Loucy (cell line): ENCODE results near the gene SNX8.

ENCODE experiments used
- EZH2phosphoT487 ChIP-seq: fragments of 200-600 bp; IDR thresholded peaks from 2 replicates; pipeline ENCODE4 v1.6.1; 2018; ENCODE audit warnings: antibody characterized with exemption, mild to moderate bottlenecking, moderate library complexity, borderline replicate concordance
- TF ChIP-seq, protein P1 (sequence below): fragments of 200-600 bp; sonication (generic); conservative IDR thresholded peaks from 2 replicates; pipeline ENCODE4 v1.5.1; 2014; ENCODE audit warnings: mild to moderate bottlenecking, antibody characterized with exemption, low read length

DNA sequence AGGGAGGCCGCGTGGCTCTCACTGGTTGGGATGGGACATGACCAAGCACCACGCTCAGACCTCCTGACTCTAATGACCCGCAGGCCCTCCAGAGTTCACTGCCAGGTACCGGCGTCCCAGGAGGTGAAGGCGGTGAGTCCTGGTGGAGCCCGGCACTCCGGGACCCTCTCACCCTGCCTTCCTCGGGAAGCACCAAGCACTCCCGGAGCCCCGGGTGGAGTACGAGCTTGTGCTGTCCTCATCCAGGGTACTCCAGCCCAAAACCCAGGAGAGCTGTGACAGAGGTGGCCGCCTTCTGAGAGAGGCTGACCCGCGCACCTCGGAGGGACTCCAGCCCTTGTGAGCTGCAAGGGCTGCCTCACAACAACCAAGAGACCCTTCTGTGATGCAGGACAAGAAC is 90.9 kb downstream of the SNX8 start:
- TF ChIP-seq, protein P1, sequence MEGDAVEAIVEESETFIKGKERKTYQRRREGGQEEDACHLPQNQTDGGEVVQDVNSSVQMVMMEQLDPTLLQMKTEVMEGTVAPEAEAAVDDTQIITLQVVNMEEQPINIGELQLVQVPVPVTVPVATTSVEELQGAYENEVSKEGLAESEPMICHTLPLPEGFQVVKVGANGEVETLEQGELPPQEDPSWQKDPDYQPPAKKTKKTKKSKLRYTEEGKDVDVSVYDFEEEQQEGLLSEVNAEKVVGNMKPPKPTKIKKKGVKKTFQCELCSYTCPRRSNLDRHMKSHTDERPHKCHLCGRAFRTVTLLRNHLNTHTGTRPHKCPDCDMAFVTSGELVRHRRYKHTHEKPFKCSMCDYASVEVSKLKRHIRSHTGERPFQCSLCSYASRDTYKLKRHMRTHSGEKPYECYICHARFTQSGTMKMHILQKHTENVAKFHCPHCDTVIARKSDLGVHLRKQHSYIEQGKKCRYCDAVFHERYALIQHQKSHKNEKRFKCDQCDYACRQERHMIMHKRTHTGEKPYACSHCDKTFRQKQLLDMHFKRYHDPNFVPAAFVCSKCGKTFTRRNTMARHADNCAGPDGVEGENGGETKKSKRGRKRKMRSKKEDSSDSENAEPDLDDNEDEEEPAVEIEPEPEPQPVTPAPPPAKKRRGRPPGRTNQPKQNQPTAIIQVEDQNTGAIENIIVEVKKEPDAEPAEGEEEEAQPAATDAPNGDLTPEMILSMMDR, result no peak
- TF ChIP-seq EZH2phosphoT487, result no peak
